Tibial artery (tissue), 4 donors: ENCODE measurements around the gene IMMP2L.

Experiments used
- DNase-seq, 2 donors: peaks; one replicate each; pipeline ENCODE4 v3.0.0-alpha.2; 2019
- H3K27ac ChIP-seq, 2 donors: fragments of 200-600 bp; sonication (generic) in 1 of 2; 1 replicate in 1 of 2; 2 replicates in 1 of 2; pipeline ENCODE4 v1.5.1; 2018 to 2019; ENCODE audit warnings: mild to moderate bottlenecking in 1 of 2
- H3K27me3 ChIP-seq, 2 donors: fragments of 200-600 bp; sonication (generic) in 1 of 2; one replicate each; pipeline versions ENCODE4 v1.5.1 to v1.6.0; 2016 to 2019
- H3K36me3 ChIP-seq, 3 donors: fragments of 200-600 bp; sonication (generic) in 2 of 3; one replicate each; pipeline ENCODE4 v1.5.1; 2016 to 2019; ENCODE audit warnings: mild to moderate bottlenecking in 2 of 3
- H3K4me1 ChIP-seq, 4 donors: fragments of 200-600 bp; sonication (generic) in 2 of 4; 1 replicate in 3 of 4; 2 replicates in 1 of 4; pipeline ENCODE4 v1.5.1; 2016 to 2019
- H3K4me3 ChIP-seq, 2 donors: fragments of 200-600 bp; sonication (generic) in 1 of 2; 1 replicate in 1 of 2; 2 replicates in 1 of 2; pipeline ENCODE4 v1.5.1; 2018 to 2019; ENCODE audit warnings: mild to moderate bottlenecking in 2 of 2
- H3K9me3 ChIP-seq, 3 donors: fragments of 200-600 bp; sonication (generic) in 1 of 3; one replicate each; pipeline ENCODE4 v1.5.1; 2016 to 2019
- CTCF ChIP-seq, 2 experiments: fragments of 200-600 bp in 1 of 2; fragments of 450-650 bp in 1 of 2; IDR thresholded peaks; one replicate each; pipeline ENCODE4 v1.5.1; 2017 to 2019; ENCODE audit warnings: antibody characterized with exemption in 2 of 2, mild to moderate bottlenecking in 1 of 2, moderate library complexity in 1 of 2
- intact Hi-C: fragments of 100-400 bp; cut with DNase I; formaldehyde crosslinking; loops from one replicate; pipeline ENCODE4 v1.15.0; 2023; ENCODE audit warnings: low total_unique reads

Gene IMMP2L

GRCh38 chr7:110891197-110891596 lies 671.1 kb downstream of the IMMP2L start:
- no peak for DNase-seq
- intact Hi-C loops, result no loop called here
- Histone ChIP-seq H3K9me3 (no peaks in the 10 kb centered on the region), H3K4me3 (no peak overlapping the region), H3K27me3 (no peaks in the 10 kb centered on the region), H3K27ac (no peak overlapping the region), H3K4me1 (no peaks in the 10 kb centered on the region), H3K36me3 (no peaks in the 10 kb centered on the region)
- no peak for TF ChIP-seq CTCF (IDR thresholded peaks at IDR 0.05)

DNA sequence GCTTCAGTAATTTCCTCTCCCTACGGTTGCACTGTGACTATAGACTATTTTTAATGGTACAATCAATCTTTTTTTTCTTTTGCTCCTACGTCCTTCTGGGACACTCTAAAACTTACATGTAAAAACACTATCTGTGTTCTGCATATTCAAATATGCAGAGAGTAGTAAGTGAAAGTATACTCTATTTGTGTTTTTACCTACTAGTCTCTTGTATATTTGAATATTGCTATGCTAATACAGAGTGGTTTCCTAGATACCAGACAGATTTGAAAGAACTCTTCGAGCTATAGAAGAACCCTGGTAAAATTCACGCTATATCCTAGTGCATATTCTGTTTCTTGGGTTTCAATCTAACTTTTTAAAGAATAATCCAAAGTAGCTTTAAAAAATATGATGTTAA lies 672.2 kb downstream of the IMMP2L start:
- Histone ChIP-seq H3K27me3 (no peaks in the 10 kb centered on the region), H3K9me3 (no peaks in the 10 kb centered on the region), H3K27ac (no peak overlapping the region), H3K4me3 (no peak overlapping the region), H3K36me3 (no peaks in the 10 kb centered on the region), H3K4me1 (no peaks in the 10 kb centered on the region)
- DNase-seq, result no peak
- intact Hi-C loops, result no loop called here
- no peak for TF ChIP-seq CTCF (IDR thresholded peaks at IDR 0.05)

DNA sequence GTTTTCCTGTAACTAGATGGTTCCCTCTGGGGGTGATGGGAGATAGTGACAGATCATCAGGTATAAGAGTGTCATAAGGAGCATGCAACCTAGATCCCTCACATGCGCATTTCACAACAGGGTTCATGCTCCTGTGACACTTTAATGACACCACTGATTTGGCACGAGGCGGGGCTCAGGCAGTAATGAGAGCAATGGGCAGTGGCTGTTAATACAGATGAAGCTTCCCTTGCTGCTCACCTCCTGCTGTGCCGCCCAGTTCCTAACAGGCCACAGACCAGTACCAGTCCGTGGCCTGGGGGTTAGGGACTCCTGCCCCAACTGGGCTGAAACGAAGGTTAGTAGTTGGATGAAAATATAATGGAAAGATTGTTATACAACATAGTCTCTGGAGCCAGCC lies 673.0 kb downstream of the IMMP2L start:
- intact Hi-C loops, result no loop called here
- Histone ChIP-seq H3K36me3 (no peaks in the 10 kb centered on the region), H3K27ac (no peak overlapping the region), H3K4me1 (no peaks in the 10 kb centered on the region), H3K27me3 (no peaks in the 10 kb centered on the region), H3K4me3 (no peak overlapping the region), H3K9me3 (no peaks in the 10 kb centered on the region)
- TF ChIP-seq CTCF (IDR thresholded peaks at IDR 0.05), result no peak
- DNase-seq, result no peak

- no peaks in the 10 kb centered on the region for H3K36me3 ChIP-seq
- H3K27me3 ChIP-seq, result no peaks in the 10 kb centered on the region
- H3K9me3 ChIP-seq, result no peaks in the 10 kb centered on the region
- peaks cover 0 to 2% (median 0%) of the 10 kb centered on the region in 4 donors for H3K4me1 ChIP-seq
- intact Hi-C loops, result no loop called here
- DNase-seq, result no peak
- H3K4me3 ChIP-seq, result no peak overlapping the region
- no peak overlapping the region for H3K27ac ChIP-seq
- TF ChIP-seq CTCF (IDR thresholded peaks at IDR 0.05), result no peak
Measured at GRCh38 chr7:110888641-110889040, 673.7 kb downstream of the IMMP2L start.

DNA sequence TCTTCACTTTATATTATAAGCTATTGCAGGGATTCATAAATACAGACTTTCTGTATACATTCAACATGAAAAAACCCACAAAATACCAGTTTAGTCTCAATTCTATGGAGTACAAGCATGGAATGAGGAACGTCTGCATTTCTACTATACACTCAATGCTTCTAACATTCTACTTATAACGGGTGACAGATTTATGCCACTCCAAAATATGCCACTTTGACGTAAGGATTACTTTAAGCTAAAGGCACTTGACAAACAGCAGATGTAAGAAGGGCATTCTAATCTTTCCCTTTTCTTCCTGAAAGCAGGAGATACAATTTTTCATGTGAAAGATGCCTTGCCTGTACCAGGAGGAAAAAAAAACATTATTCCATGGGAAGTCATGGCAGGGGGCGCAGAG lies 676.8 kb downstream of the IMMP2L start:
- H3K4me1 ChIP-seq, result peaks cover 0 to 16% (median 0%) of the 10 kb centered on the region in 4 donors
- no peaks in the 10 kb centered on the region for H3K27me3 ChIP-seq
- no peak for TF ChIP-seq CTCF (IDR thresholded peaks at IDR 0.05)
- H3K9me3 ChIP-seq, result no peaks in the 10 kb centered on the region
- H3K36me3 ChIP-seq, result no peaks in the 10 kb centered on the region
- intact Hi-C loops, result no loop called here
- H3K27ac ChIP-seq, result no peak overlapping the region
- no peak for DNase-seq
- H3K4me3 ChIP-seq, result no peak overlapping the region

GRCh38 chr7:110881721-110882120 lies 680.6 kb downstream of the IMMP2L start:
- intact Hi-C loops, result no loop called here
- Histone ChIP-seq H3K27me3 (no peaks in the 10 kb centered on the region), H3K4me1 (peaks cover 0 to 28% (median 0%) of the 10 kb centered on the region in 4 donors), H3K27ac (no peak overlapping the region), H3K36me3 (no peaks in the 10 kb centered on the region), H3K9me3 (no peaks in the 10 kb centered on the region), H3K4me3 (no peak overlapping the region)
- no peak for DNase-seq
- no peak for TF ChIP-seq CTCF (IDR thresholded peaks at IDR 0.05)
